SKM-1 treated with dmso at 0.1 percent for 144 hours (cell line): ENCODE results near the gene BAZ2B.

Experiments used
- DNase-seq: peaks from one replicate; lab custom pipeline; 2025; ENCODE audit not compliant: unreplicated experiment; lab: John Stamatoyannopoulos, UW

Gene BAZ2B

DNA sequence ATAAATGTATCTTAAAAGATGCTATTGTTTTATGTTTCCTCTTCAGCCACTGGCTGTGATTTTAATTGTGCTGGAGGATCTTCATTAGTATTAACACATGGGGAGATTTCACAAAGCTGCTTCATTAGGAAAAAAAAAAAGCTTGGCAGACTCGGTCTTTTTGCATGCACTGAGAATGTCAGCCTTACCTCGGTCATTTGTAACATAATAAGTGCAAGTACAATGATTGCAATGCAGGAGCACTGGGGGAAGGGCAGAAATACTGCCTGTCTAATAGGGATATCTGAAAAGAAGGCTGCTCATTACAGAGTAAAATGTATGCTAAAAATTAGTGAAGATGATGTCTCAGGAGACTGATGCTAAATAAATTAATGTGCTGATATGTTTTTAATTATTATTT is 1.3 kb upstream of the BAZ2B start:
- no peak for DNase-seq

DNA sequence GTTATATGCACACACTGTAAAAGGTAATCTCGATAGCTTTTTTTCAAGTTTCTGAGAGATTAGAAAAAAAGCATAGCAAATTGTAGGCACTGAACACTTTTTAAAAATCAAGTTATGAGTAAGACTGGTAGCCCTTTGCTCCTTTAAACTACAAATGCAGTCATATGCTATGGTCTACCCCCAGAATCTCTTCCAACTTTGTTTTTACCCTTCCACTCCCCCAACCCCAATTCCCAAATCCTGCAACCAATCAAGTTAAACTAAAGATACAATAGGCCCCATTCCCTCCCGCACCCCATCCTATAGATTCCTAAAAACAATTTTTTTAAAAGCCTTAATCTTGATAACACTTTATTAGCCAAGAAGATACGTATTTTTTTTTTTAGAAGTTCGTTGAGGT is 752 bp upstream of the BAZ2B start:
- no peak for DNase-seq

DNA sequence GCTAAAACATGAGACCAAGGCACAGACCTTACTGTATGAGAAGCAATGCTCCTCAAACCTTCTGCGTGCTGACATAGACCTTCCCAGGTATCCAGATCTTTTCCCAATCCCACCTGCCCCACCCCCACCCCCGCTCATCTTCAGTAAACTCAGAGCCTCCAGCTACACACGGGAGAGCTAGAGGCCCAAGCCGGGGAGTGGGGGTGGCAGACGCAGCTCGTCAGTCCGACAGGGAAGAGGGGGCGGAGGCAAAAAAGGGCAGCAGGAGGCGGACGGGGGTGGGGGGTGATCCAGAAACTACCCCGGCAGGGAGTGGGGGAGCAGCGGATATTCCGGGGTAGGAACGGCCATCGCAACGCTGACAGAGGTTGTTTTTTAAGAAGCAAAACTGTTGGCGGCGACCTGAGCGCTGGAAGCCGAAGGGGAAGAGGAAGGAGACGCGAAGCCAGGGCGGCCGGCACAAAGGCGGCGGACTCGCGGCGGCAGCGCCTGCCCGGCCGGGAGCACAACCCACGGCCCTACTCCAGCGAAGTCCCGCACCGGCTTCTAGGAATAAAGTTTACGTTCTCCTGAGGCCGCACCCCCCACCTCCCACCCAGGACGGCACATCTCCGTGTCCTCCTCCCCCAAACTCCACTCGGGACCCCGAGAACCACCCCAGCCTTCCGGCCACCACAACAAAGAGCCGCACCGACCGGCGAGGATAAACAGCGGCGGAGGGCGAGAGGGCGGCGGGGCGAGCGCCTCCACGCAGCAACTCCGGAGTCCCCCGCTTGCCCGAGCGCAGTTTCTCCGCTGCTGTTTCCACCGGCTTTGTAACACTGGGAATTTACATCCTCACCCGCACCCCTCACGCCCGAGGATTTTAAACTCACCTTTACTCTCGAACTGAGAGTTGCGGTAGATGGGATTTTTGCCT is 722 bp downstream of the BAZ2B start:
- peak; percentile 90 for DNase-seq

DNA sequence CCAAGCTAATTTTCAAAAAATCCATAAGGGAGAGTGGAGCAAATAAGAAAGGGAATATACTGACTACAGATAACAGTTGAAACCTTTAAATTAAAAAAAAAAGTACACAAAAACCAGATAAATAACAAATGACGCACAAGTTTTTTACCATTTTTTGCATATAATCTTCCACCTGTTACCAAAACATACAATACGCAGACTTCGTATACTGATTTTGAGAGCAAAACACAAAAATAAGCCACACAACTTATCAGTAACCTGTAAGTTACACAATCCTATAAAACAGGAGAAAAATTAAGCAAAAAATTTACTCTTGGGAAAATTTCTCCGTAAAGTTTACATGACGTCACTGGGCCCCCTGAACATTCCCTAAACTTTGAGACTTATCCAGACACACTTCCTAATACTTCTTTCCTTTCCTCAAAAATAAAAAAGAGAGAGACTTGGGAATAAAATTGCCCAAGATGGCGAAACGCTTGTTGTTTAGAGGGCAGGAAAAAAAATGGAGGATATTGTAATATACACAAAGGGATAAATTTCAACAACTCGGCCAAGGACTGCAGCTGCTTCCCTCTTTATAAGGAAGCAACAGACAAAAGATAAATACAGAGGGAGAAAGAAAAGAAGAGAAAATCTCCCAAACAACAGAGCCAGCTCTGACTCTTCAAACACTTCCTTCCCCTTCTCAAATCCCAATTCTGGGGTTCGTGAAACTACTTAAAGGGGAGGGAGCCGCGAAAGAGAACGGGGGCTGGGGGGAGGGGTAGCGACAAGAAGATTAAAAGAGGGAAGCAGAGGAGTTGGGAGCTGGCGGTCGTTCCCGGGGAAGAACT is 1.6 kb downstream of the BAZ2B start:
- peak; percentile 85 for DNase-seq

DNA sequence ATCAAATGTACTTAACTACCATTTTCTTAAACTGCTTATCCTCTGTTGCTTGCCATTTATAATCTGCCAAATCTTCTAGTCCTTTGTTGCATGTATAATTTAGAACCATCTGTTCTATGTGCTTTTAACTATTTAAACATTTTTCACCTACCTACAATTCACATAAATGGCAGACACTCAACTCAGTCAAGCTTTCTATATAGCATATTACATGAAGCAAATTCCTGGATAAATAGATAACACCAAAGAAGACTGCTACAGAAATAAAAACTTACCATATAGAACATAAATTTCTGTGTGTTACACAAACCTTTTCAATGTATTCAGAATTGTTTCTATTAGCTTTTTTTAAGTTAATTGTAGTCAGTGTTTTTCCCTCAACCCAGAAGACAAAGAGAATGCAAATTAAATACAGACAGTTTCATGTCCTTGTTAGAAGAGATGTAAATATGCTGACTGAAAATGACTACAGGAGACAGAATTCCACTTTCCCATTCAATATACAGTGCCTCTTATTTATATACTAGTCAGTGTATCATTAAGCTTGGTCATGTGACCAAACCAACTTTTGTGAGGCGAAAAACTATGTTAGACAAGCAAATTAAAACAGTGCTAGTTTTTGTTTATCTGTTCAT is 2.6 kb downstream of the BAZ2B start:
- no peak for DNase-seq

DNA sequence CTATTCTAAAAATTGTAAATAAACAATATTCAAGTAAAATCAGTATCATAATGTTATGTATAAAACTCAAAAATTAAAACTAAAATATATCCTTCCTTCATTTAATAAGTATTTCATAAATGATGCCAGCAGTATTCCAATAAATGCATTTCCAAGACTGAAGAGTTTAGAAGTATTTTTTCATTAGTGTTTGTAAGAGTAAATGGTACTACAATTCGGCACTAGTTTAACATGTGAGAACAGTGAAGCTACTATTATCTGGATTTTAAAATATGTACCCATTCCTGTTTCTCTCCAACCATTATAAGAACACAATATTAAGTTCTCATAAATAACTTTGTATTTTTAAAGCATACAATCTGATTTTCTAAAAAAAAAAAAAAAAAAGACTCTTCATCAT is 3.3 kb downstream of the BAZ2B start:
- no peak for DNase-seq

DNA sequence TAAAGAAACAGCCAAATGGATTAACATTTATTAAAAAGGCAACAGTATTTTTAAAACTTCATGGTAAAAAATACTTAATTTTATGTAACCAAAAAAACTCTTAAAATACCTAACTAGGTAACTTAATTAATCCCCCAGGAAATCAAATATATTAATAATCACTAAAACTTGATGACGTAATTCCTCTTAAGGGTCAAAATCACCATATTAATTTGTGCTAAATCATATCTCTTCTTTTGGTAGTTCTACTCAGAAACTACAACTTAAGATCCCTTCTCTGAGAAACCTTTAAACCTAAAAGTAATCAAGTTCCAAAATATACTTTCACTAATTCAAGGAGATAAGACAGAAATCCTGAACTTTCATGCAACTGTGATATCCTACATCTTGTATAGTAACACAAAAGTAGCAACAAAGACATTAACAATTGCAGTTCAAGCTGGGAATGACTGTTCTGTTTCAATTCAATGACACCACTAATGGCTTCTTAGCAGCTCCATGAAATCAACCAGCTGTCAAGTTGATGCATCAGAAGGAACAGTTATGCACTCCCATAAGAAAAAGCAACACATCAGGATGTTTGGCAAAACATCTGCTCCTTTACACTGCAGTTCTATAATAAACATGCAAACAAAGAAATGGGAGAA is 4.0 kb downstream of the BAZ2B start:
- DNase-seq: no peak

DNA sequence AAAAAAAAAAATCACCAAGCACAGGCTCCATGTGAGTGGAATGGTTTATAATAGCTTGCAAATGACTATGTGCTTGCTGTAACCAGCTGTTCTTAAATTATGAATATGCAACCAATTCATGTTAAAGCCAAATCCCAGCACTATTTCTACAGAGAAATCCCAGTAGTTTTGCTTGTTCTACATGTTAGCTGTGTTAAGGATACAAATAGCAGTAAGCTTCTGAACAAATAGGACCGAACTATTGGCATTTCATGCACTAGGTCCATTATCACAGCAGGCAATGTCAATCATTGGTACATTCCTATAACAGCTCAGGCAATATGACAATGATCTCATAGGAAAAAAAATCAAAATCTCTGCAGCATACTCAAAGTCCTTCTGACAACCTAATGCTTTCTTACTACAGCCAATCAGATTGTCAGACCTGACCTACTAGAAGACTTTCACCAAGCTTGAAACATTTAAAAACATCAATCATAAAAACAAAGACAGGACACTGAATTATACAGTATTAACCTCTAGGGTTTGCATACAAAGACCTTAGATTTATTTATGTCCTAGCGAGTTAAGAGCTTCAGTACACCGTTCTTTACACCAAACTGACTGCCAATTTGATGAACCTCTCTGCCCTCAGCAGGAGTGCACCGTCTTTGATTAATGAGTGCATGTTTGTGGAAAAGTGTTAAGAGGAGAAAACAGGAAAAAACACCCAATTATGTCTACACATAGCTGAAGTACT is 6.4 kb downstream of the BAZ2B start:
- DNase-seq: no peak

DNA sequence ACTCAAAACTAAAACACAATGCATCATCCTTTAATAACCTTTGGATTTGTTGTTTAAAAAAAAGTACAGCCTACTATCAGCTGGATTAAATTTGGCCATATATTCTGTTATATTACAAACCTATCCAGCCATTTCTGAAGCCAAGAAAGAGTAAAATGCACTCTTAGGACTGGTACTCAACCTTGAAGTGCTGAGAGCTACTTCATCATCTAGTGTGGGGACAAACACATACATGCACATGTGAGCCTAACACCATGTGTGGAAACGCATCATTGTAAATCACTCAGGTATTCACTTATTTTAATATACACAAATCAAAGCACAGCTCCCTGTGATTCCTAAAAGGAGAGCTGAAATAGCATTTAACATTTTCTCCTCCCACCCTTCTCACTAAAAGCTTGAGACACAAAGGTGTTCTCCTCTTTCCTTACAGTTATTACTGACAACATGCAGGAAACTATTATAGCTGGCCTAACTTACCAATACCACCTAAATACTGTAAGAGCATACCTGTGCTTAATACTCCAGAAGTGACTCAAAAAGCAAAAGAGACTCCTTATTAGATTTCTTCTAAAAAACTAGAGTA is 7.5 kb downstream of the BAZ2B start:
- DNase-seq: no peak

DNA sequence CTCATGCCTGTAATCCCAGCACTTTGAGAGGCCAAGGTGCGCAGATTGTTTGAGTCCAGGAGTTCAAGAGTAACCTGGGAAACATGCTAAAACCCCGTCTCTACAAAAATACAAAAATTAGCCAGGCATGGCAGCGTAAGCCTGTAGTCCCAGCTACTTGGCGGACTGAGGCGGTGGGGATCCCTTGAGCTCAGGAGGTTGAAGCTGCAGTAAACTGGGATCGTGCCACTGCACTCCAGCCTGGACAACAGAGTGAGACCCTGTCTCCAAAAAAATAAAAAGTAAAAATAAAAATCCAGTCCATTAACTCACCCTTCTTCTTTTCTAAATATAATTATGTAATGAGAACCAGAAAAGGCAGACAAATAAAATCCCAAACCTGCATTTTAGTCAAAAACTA is 8.2 kb downstream of the BAZ2B start:
- no peak for DNase-seq

DNA sequence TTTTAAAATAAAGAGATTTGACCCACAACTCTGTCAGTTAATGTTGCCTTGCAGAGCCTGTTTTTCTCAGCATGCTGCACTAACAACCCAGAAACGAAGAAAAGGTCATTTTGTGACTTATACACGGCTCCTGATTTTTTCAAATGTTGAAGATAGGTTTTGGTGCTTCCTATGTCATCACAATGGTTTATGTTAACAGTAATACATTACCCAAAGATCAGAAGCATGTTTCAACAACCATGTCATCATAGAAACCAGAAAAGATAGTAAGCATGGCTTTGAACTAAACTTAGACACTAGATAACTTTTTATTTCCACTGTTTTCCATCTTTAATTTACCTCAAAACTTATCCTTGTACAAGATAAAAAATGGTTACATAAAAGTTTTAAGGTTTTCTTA is 10.1 kb downstream of the BAZ2B start:
- no peak for DNase-seq

DNA sequence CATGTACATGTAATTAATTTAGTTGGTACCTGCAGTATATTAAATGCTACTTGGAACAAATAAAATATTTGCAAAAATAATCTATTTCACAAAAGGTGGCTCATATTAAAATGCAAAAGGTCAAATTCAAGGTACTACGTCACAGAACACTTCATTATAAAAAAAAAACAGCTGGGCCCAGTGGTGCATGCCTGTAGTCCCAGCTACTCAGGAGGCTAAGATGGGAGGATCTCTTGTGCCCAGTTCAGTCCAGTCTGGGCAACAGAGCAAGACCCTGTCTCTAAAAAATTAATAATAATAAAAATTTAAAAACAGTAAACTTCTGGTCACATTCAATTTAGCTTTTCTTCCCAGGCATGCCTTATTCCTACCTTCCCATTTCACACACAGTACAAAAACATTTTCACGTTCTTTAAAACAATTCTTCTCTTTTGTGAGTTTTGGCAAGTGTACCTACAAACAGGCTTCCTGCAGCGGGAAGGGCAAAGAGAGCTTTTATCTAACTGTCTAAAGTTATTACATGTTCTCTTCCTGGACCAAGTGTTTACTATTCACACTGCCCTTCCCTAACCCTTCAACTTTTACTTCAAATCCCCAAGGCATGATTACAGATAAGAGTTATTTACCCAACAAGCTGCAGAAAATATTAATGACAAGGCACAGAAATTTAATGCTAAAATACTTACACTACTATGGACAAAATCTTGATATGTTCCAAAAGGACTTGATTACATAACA is 10.7 kb downstream of the BAZ2B start:
- no peak for DNase-seq

DNA sequence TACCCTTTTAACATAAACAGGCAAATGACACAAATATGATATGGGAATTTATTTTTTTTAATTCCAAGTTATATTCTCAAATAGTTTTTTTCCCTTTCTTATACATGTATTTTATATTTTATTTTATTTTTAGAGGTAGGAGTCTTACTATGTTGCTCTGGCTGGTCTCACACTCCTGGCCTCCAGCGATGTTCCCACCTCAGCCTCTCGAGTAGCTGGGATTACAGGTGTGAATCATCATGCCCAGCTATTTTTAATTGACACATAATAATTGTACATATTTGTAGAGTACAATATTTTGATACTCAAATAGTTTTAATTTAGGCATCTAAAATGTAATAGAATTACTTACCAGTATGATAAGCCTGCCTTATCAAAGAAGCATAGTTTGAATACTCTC is 12.2 kb downstream of the BAZ2B start:
- no peak for DNase-seq

DNA sequence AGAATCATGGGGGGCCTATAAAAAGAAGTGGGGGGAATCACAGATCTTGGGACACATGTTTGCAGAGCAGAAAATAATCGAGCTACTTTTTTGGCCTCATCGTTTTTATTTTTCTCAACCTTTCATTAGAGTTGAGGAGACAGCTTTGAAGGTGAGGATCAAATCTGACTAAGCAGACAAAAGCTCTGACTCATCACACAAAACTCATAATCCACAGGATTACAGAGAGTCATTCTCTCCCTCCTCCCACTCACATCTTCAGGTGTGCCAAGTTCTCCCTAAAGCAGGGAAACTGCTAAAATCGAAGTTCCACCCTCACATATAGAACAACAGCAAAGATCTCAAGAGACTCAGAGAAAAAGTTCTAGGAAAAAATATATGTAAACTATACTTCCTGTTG is 15.6 kb downstream of the BAZ2B start:
- no peak for DNase-seq

DNA sequence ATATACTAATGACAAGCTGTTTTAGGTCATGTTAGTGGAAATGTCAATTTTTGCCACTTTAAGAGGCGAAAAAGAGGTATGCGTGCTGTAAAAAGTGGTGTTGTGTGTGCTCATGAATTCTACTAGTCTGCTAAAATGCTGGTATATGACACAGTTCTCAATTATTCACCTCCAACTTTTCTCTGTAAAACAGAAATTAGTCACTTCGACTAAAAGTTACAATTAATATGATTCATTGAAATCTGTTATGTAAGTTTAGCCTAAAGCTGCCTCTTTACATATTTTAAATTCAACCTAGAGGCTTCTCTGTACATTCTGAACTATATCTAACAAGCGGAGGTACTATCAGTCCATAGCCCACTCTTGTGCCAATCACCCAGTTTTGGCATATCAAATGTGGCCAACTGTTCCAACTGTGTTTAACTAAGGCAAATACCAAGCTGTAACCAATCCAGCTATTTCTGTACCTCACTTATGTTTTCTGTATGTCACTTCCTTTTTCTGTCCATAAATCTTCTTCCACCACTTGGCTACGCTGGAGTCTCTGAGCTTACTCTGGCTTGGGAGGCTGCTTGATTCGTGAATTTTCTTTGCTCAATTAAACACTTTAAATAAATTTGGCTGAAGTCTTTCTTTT is 20.8 kb downstream of the BAZ2B start:
- peak; percentile 35 for DNase-seq

DNA sequence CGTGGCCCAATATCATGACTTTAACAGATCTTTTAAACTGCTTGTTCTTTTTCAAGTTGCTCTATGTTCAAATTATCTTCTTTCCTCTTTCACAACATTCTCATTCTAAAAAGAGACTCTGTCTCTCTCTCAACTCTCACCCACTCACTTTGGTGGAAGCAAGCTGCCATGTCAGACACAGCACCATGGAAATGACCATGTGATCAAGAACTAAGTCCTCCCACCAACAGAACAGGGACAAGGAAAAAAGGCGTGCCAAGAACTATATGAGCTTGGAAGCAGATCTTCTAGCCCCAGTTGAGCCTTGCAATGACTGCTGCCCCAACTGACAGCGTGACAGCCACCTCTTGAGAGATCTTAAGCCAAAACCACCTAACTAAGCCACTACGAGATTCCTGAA is 23.9 kb downstream of the BAZ2B start:
- DNase-seq: no peak

DNA sequence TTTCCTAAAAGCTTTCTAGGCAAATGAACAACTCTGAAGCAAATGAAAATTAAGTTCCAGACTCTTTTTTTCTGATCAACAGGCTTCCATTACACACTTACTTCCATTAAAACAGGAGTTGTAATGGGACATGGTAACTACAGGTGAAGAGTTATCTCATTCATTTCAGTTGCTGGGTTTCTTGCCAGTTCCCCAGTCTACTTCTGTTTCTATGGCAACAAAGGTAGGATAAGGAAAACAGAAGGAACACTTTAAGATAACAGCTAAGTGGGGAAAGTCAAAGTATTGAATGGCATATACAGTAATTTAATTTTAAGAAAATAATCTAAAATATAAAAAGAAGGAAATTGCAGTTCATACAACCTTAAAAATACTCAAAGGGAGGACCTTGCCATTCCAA is 25.1 kb downstream of the BAZ2B start:
- no peak for DNase-seq

DNA sequence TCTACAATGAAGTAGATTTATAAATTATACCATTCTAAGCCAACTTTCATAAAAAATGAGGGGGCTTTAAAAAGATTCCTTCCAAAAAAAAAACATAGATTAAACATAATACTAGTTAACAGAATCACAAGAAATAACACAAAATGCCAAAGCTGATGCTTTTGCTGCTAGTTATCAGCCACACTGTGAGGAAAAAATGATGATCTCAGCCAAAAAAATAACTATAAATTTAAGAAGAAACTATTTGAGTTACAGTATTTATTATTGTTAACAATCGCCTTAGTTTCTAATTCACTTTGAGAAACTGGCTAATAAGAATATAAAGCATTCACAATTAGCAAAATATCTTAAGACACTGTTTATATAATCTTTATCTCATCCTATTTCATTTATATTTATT is 27.1 kb downstream of the BAZ2B start:
- DNase-seq: no peak

DNA sequence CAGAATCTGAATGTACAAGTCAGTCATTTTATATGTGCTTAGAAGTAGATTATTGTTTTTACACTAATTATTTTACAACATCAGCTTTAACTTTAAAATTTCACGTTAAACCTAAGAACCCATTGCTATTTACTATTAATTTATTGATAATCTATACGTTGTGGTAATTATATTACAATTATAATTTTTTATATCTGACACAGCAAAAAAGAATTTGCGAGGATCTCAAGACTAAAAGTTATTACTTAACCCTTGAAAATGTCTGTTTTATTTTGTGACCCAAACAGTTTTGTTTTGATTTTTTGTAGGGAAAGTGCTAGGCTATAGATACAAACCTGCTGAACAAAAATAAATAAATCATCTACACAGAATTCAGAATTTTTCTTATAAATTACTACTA is 30.3 kb downstream of the BAZ2B start:
- no peak for DNase-seq
